Measurements from ENCODE around the gene PCBP3. TPM values are rescaled to one million over a fixed set of nuclear protein-coding genes. Genes with fewer than 3 reads are reported as not detected.
"Not testable (repeated sequence)": the region's sequence is repeated elsewhere in the genome, so short reads cannot be mapped to it uniquely, and the experiment has no call there.

Gene PCBP3
- total RNA-seq, 2 donors from 2014 or later = 2.1 to 5.3 TPM

DNA sequence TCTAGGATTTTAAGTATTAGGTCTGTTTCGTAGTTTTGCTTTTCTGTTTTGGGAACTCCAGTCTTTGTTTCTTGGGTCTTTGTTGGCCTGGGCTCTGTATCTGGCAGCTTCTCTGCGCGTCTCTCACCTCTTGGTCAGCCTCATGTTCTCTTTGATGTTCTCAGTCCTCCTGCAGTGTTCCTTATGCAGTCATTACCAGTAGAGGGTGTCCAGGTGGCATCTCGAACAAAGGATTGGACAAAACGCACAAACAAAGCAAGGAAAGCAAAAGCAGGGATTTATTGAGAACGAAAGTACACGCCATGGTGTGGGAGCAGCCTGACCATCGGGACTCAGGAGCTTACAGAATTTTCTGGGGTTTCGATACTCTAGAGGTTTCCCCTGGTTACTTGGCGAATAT, 204.3 kb downstream of the PCBP3 start:
- no peak overlapping the region for H3K4me3 ChIP-seq
- no peaks in the 10 kb centered on the region for H3K4me1 ChIP-seq
- no peak for DNase-seq
- H3K27ac ChIP-seq = no peak overlapping the region
- TF ChIP-seq, protein P1, sequence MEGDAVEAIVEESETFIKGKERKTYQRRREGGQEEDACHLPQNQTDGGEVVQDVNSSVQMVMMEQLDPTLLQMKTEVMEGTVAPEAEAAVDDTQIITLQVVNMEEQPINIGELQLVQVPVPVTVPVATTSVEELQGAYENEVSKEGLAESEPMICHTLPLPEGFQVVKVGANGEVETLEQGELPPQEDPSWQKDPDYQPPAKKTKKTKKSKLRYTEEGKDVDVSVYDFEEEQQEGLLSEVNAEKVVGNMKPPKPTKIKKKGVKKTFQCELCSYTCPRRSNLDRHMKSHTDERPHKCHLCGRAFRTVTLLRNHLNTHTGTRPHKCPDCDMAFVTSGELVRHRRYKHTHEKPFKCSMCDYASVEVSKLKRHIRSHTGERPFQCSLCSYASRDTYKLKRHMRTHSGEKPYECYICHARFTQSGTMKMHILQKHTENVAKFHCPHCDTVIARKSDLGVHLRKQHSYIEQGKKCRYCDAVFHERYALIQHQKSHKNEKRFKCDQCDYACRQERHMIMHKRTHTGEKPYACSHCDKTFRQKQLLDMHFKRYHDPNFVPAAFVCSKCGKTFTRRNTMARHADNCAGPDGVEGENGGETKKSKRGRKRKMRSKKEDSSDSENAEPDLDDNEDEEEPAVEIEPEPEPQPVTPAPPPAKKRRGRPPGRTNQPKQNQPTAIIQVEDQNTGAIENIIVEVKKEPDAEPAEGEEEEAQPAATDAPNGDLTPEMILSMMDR (IDR thresholded peaks at IDR 0.05) = no peak
- H3K36me3 ChIP-seq = no peaks in the 10 kb centered on the region
- H3K9me3 ChIP-seq = no peaks in the 10 kb centered on the region
- no peak overlapping the region for H3K9ac ChIP-seq (ENCODE audit: low read depth in 2 of 2, low read length in 2 of 2)
- no peaks in the 10 kb centered on the region for H3K27me3 ChIP-seq
- intact Hi-C loops (cut with DNase I) = loop anchor here (5.0 kb wide), 1 partner anchor 51 kb away; no protein-coding TSS in a partner anchor

DNA sequence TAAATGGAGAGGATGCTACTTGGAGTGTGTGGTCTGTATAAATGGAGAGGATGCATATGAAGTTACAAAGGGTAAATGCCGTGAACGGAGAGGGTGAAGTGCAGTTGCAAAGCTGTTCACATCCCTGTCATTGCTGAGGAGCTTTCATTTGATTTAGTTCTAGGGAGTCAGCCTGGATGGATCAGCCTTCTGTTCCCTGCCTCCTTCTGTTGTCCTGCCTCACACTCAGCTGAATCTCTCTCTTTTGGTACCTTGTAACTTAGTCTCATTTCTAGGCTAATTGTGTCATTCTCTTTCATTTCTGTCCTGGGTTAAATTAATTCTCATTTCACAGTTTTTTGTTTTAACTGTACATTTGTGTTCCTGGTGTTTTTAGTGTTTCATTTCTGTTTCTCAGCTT, 204.8 kb downstream of the PCBP3 start:
- intact Hi-C loops (cut with DNase I) = loop anchor here (5.0 kb wide), 1 partner anchor 51 kb away; no protein-coding TSS in a partner anchor
- Histone ChIP-seq H3K36me3 (no peaks in the 10 kb centered on the region), H3K27me3 (no peaks in the 10 kb centered on the region), H3K4me3 (no peak overlapping the region), H3K4me1 (no peaks in the 10 kb centered on the region), H3K9me3 (no peaks in the 10 kb centered on the region), H3K27ac (no peak overlapping the region), H3K9ac (ENCODE audit: low read depth in 2 of 2, low read length in 2 of 2) (no peak overlapping the region)
- TF ChIP-seq, protein P1 (IDR thresholded peaks at IDR 0.05) = no peak
- no peak for DNase-seq

DNA sequence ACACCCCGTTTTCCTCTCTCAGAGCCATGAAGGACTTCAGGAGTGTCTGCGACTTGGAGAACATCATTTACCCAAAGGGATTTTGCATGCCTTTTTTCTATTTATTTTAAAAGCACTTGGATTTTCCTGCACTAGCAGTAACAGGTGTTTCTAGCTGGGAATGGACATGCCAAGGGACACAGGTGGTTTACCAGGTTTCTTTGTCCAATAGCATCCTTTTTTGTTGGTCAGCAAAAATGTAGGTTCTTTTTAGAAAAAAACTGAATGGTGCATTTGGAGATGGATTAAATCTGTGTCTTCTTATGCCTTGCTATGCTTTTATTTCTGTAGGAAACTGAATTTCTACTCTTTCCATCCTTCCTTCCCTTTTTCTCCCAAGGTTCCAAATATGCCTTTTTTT, 205.3 kb downstream of the PCBP3 start:
- no peak for DNase-seq
- no peaks in the 10 kb centered on the region for H3K9me3 ChIP-seq

DNA sequence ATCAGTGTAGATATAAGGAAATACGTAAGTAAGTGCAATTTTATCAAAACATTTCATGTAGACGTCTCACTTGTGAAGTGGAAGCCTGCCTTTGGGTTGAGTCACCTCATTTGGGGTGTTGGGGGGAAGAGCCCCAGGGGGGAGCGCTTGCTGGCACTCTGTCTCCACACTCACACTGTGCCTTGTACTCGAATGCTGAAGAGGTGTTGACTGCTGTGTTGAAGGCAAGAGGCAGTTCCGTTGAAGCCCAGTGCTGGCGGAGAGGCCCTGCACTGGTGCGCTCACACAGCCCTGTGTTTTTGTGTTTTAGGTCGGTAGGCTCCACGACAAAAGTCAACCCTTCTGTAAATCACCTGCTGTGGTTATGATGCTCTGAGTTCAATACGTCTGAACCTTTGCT, 206.1 kb downstream of the PCBP3 start:
- TF ChIP-seq, protein P1 (IDR thresholded peaks at IDR 0.05) = no peak
- H3K4me1 ChIP-seq = no peaks in the 10 kb centered on the region
- H3K9ac ChIP-seq (ENCODE audit: low read depth in 2 of 2, low read length in 2 of 2) = no peak overlapping the region
- no peak overlapping the region for H3K27ac ChIP-seq
- intact Hi-C loops (cut with DNase I) = loop anchor here (5.0 kb wide), 1 partner anchor 52 kb away; no protein-coding TSS in a partner anchor
- DNase-seq = no peak
- no peaks in the 10 kb centered on the region for H3K27me3 ChIP-seq
- H3K36me3 ChIP-seq = no peaks in the 10 kb centered on the region
- no peaks in the 10 kb centered on the region for H3K9me3 ChIP-seq
- H3K4me3 ChIP-seq = no peak overlapping the region

More for the DNA sequence above, 205.3 kb downstream of the PCBP3 start:
- H3K36me3 ChIP-seq = no peaks in the 10 kb centered on the region
- no peak overlapping the region for H3K4me3 ChIP-seq
- no peaks in the 10 kb centered on the region for H3K27me3 ChIP-seq
- intact Hi-C loops (cut with DNase I) = loop anchor here (5.0 kb wide), 1 partner anchor 52 kb away; no protein-coding TSS in a partner anchor
- no peaks in the 10 kb centered on the region for H3K4me1 ChIP-seq
- H3K27ac ChIP-seq = no peak overlapping the region
- TF ChIP-seq, protein P1 (IDR thresholded peaks at IDR 0.05) = no peak
- no peak overlapping the region for H3K9ac ChIP-seq (ENCODE audit: low read depth in 2 of 2, low read length in 2 of 2)

DNA sequence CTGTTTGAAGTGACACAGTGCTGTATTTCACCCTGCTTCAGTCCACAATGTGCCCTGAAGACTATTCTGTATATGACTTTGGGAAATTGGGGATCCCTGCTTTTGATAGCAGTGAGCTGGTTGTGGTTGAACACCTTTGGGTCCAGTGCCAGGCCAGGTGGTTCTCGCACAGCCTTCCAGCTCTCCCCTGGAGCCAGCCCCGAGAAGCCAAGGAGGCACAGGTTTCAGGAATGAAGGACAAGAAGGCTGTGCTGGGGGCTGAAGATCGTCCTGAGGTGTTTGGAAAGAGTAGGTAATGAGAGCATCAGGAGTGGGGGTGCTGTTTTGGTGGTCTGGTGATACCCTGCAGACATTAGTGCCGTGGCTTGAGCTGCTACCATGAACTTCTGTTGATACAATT, 206.7 kb downstream of the PCBP3 start:
- Histone ChIP-seq H3K27ac (no peak overlapping the region), H3K4me1 (no peaks in the 10 kb centered on the region), H3K9me3 (no peaks in the 10 kb centered on the region), H3K36me3 (no peaks in the 10 kb centered on the region), H3K27me3 (no peaks in the 10 kb centered on the region), H3K9ac (ENCODE audit: low read depth in 2 of 2, low read length in 2 of 2) (no peak overlapping the region), H3K4me3 (no peak overlapping the region)
- TF ChIP-seq, protein P1 (IDR thresholded peaks at IDR 0.05) = no peak
- no peak for DNase-seq
- intact Hi-C loops (cut with DNase I) = no loop called here

DNA sequence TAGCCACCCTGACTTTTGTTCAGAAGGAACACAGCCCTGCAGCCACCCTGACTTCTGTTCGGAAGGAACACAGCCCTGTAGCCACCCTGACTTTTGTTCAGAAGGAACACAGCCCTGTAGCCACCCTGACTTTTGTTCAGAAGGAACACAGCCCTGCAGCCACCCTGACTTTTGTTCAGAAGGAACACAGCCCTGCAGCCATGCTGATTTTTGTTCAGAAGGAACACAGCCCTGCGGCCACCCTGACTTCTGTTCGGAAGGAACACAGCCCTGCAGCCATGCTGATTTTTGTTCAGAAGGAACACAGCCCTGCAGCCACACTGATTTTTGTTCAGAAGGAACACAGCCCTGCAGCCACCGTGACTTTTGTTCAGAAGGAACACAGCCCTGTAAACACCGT, 208.9 kb downstream of the PCBP3 start:
- H3K9me3 ChIP-seq; H3K27me3 ChIP-seq; H3K9ac ChIP-seq (ENCODE audit: low read depth in 2 of 2, low read length in 2 of 2); H3K27ac ChIP-seq; DNase-seq; H3K36me3 ChIP-seq; H3K4me1 ChIP-seq; H3K4me3 ChIP-seq; intact Hi-C loops (cut with DNase I): not testable (repeated sequence)
